GM21390 (cell line): Measurements from ENCODE around the gene MS4A18.
A peak's percentile ranks its signal among the peaks of the same experiment; 100 is the strongest.
"Not testable (repeated sequence)": the region's sequence is repeated elsewhere in the genome, so short reads cannot be mapped to it uniquely, and the experiment has no call there.

Experiments used
- ATAC-seq: cut with Tn5 transposase; IDR thresholded peaks from one replicate; pipeline ENCODE4 v1.9.1; 2021; ENCODE audit not compliant: unreplicated experiment

Gene MS4A18

GRCh38 chr11:60724420-60724819 lies at the start of gene MS4A18:
Gene MS4A18 (plus strand): TSS chr11:60724720.
- ATAC-seq, result no peak

- ATAC-seq, result not testable (repeated sequence)
Measured at GRCh38 chr11:60678231-60678630, 46.3 kb upstream of the MS4A18 start.

- no peak for ATAC-seq
Measured at GRCh38 chr11:60679879-60680278, 44.6 kb upstream of the MS4A18 start.

- no peak for ATAC-seq
Measured at GRCh38 chr11:60680455-60681119, 43.9 kb upstream of the MS4A18 start.

GRCh38 chr11:60684541-60684848 lies 40.0 kb upstream of the MS4A18 start:
- peak; percentile 30 for ATAC-seq

- ATAC-seq, result no peak
Measured at GRCh38 chr11:60691661-60692060, 32.9 kb upstream of the MS4A18 start.

GRCh38 chr11:60699284-60699691 lies 25.2 kb upstream of the MS4A18 start, which contains the start of gene MS4A8:
Gene MS4A8 (plus strand): TSS chr11:60699612. CDS start chr11:60700861, 1,249 bp downstream.
- ATAC-seq, result no peak

- ATAC-seq, result no peak
Measured at GRCh38 chr11:60699936-60700335, 24.6 kb upstream of the MS4A18 start.

- no peak for ATAC-seq
Measured at GRCh38 chr11:60700689-60701468, 23.6 kb upstream of the MS4A18 start.

- ATAC-seq, result no peak
Measured at GRCh38 chr11:60701469-60701818, 23.1 kb upstream of the MS4A18 start.

GRCh38 chr11:60703374-60703773 lies 21.1 kb upstream of the MS4A18 start:
- ATAC-seq, result no peak

GRCh38 chr11:60705895-60706294 lies 18.6 kb upstream of the MS4A18 start:
- no peak for ATAC-seq

- ATAC-seq, result no peak
Measured at GRCh38 chr11:60706931-60707330, 17.6 kb upstream of the MS4A18 start.

- ATAC-seq, result no peak
Measured at GRCh38 chr11:60710482-60710881, 14.0 kb upstream of the MS4A18 start.

GRCh38 chr11:60711276-60711675 lies 13.2 kb upstream of the MS4A18 start:
- ATAC-seq, result no peak

GRCh38 chr11:60713423-60713822 lies 11.1 kb upstream of the MS4A18 start:
- not testable (repeated sequence) for ATAC-seq

- no peak for ATAC-seq
Measured at GRCh38 chr11:60717956-60718355, 6.6 kb upstream of the MS4A18 start.

- ATAC-seq, result no peak
Measured at GRCh38 chr11:60718524-60719316, 5.8 kb upstream of the MS4A18 start.

- no peak for ATAC-seq
Measured at GRCh38 chr11:60719391-60719790, 5.1 kb upstream of the MS4A18 start.

- ATAC-seq, result no peak
Measured at GRCh38 chr11:60720460-60720859, 4.1 kb upstream of the MS4A18 start.

GRCh38 chr11:60725592-60725991 lies 1.1 kb downstream of the MS4A18 start:
- ATAC-seq, result no peak

GRCh38 chr11:60731586-60731985 lies 7.1 kb downstream of the MS4A18 start:
- no peak for ATAC-seq
